ENCODE measurements around the gene EXOC4. TPM values are rescaled to one million over a fixed set of nuclear protein-coding genes. Genes with fewer than 3 reads are reported as not detected.

EXOC4 gene
- total and polyA plus RNA-seq, 2 of the 13 experiments (the other 11 are each of a cell fraction or from before 2014, with no cell fraction given), result 22.5 to 39.0 TPM

DNA sequence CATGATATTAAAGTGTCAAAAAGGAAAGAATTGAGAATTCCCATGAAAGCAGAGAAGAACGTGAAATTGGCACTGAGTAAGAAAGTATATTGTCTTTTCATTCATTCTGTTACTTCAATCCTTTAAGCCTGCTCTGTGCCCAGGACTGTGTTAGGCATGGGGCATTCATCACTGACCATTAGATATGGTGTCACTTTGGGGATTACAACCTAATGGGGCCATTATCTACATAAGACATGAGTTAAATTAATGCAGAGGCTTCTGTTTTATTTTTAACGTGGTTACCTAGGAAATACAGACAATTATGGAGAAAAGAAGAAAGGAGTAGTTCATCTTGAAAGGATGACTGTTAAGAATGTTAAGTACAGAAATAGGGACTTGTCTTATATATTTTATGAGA lies 710.8 kb downstream of the EXOC4 start:
- FAIRE-seq (no peak), DNase-seq (ENCODE audit: low spot score) (no peak), ATAC-seq (no peak)
- Histone ChIP-seq H4K20me1 (ENCODE audit: insufficient read depth, low read length) (no peaks in the 10 kb centered on the region), H3K27ac (ENCODE audit: extremely low read length, insufficient read depth, low read length) (no peak overlapping the region), H3K4me3 (replicated peaks in 1 of 3; ENCODE audit: insufficient read depth in 1 of 3, low read depth in 2 of 3, low read length in 3 of 3) (no peak overlapping the region), H3K4me2 (ENCODE audit: low read depth, low read length) (no peak overlapping the region), H3K9ac (ENCODE audit: insufficient read depth, low read depth, low read length) (no peak overlapping the region), H3K4me1 (ENCODE audit: insufficient read depth, low read length) (no peaks in the 10 kb centered on the region), H3K9me3 (ENCODE audit: low read length) (no peaks in the 10 kb centered on the region), H3K27me3 (ENCODE audit: control insufficient read depth in 1 of 2, insufficient read depth in 2 of 2, low read length in 2 of 2) (no peaks in the 10 kb centered on the region), H3K79me2 (ENCODE audit: insufficient read depth, low read length) (no peaks in the 10 kb centered on the region), H2AFZ (ENCODE audit: low read length) (no peak overlapping the region), H3K36me3 (replicated peaks in 1 of 2; ENCODE audit: control insufficient read depth in 1 of 2, insufficient read depth in 2 of 2, low read length in 2 of 2) (no peaks in the 10 kb centered on the region)
- WGBS (ENCODE audit: low lambda C conversion rate), result 73% methylated on average over 2 of the region's 2 CpGs
- POLR2A ChIA-PET, result no interaction called here
- no TSS peak for BruUV-seq (replicated peaks)
- intact Hi-C loops (cut with micrococcal nuclease; ENCODE audit: unreplicated experiment), result no loop called here
- CTCF ChIA-PET (ENCODE audit: low intra/inter-chr PET ratio, low total read pairs), result no interaction called here
- in situ Hi-C loops (cut with HindIII; ENCODE audit: extremely low pct_ligation_motif_present, low pct_unique_long_range_greater_than_20kb), result no loop called here
- TF ChIP-seq ARHGAP35 (CRISPR knock-in tag; IDR thresholded peaks at IDR 0.05; ENCODE audit: borderline replicate concordance) (no peak), TCF7L2 (IDR thresholded peaks at IDR 0.05; ENCODE audit: low read depth, low read length) (no peak), ARNT2 (CRISPR knock-in tag; IDR thresholded peaks at IDR 0.05; ENCODE audit: low read depth) (no peak), PPARG (CRISPR knock-in tag; conservative IDR thresholded peaks at IDR 0.05) (no peak), SP1 (IDR thresholded peaks at IDR 0.05) (no peak), SP1 (CRISPR knock-in tag; IDR thresholded peaks at IDR 0.05) (no peak), MEIS1 (CRISPR knock-in tag; IDR thresholded peaks at IDR 0.05; ENCODE audit: borderline replicate concordance) (no peak), HOXA3 (CRISPR knock-in tag; IDR thresholded peaks at IDR 0.05) (no peak), ZZZ3 (CRISPR knock-in tag; IDR thresholded peaks at IDR 0.05; ENCODE audit: borderline replicate concordance) (no peak), ZNF891 (CRISPR knock-in tag; IDR thresholded peaks at IDR 0.05) (no peak), ZKSCAN5 (CRISPR knock-in tag; IDR thresholded peaks at IDR 0.05) (no peak), SRY (CRISPR knock-in tag; IDR thresholded peaks at IDR 0.05) (no peak), NFKBIZ (CRISPR knock-in tag; IDR thresholded peaks at IDR 0.05) (no peak), RBM22 (optimal IDR thresholded peaks at IDR 0.05; ENCODE audit: low read length) (no peak), HNF4A (CRISPR knock-in tag; IDR thresholded peaks at IDR 0.05) (no peak)
- TF ChIP-seq, protein P1, sequence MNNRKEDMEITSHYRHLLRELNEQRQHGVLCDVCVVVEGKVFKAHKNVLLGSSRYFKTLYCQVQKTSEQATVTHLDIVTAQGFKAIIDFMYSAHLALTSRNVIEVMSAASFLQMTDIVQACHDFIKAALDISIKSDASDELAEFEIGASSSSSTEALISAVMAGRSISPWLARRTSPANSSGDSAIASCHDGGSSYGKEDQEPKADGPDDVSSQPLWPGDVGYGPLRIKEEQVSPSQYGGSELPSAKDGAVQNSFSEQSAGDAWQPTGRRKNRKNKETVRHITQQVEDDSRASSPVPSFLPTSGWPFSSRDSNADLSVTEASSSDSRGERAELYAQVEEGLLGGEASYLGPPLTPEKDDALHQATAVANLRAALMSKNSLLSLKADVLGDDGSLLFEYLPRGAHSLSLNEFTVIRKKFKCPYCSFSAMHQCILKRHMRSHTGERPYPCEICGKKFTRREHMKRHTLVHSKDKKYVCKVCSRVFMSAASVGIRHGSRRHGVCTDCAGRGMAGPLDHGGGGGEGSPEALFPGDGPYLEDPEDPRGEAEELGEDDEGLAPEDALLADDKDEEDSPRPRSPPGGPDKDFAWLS (CRISPR knock-in tag; IDR thresholded peaks at IDR 0.05; ENCODE audit: borderline replicate concordance), result no peak
- TF ChIP-seq, protein P2, sequence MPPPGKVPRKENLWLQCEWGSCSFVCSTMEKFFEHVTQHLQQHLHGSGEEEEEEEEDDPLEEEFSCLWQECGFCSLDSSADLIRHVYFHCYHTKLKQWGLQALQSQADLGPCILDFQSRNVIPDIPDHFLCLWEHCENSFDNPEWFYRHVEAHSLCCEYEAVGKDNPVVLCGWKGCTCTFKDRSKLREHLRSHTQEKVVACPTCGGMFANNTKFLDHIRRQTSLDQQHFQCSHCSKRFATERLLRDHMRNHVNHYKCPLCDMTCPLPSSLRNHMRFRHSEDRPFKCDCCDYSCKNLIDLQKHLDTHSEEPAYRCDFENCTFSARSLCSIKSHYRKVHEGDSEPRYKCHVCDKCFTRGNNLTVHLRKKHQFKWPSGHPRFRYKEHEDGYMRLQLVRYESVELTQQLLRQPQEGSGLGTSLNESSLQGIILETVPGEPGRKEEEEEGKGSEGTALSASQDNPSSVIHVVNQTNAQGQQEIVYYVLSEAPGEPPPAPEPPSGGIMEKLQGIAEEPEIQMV (CRISPR knock-in tag; IDR thresholded peaks at IDR 0.05; ENCODE audit: low read depth), result no peak
- TF ChIP-seq, protein P3, sequence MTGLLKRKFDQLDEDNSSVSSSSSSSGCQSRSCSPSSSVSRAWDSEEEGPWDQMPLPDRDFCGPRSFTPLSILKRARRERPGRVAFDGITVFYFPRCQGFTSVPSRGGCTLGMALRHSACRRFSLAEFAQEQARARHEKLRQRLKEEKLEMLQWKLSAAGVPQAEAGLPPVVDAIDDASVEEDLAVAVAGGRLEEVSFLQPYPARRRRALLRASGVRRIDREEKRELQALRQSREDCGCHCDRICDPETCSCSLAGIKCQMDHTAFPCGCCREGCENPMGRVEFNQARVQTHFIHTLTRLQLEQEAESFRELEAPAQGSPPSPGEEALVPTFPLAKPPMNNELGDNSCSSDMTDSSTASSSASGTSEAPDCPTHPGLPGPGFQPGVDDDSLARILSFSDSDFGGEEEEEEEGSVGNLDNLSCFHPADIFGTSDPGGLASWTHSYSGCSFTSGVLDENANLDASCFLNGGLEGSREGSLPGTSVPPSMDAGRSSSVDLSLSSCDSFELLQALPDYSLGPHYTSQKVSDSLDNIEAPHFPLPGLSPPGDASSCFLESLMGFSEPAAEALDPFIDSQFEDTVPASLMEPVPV (CRISPR knock-in tag; IDR thresholded peaks at IDR 0.05), result no peak

Measured in HepG2 (cell line).